Neuronal stem cell (in vitro differentiated cells): Measurements from ENCODE around the gene TMED1.

Experiments used
- DNase-seq: peaks from one replicate; pipeline ENCODE4 v3.0.0-alpha.2; 2013; ENCODE audit warnings: low spot score
- H2AFZ ChIP-seq: one replicate; pipeline ENCODE4 v1.6.1; 2013; ENCODE audit warnings: mild to moderate bottlenecking, low read length, inconsistent platforms
- H2AK5ac ChIP-seq: 2 replicates; pipeline ENCODE4 v1.6.1; 2013; ENCODE audit warnings: low read depth, mild to moderate bottlenecking, inconsistent platforms, low read length, moderate library complexity, mixed read lengths
- H2BK120ac ChIP-seq: 2 replicates; pipeline ENCODE4 v1.6.1; 2013; ENCODE audit warnings: low read depth, mild to moderate bottlenecking, inconsistent platforms, low read length, moderate library complexity, mixed read lengths
- H2BK12ac ChIP-seq: one replicate; pipeline ENCODE4 v1.6.1; 2013; ENCODE audit warnings: low read length, inconsistent platforms
- H2BK15ac ChIP-seq: 2 replicates; pipeline ENCODE4 v1.6.1; 2013; ENCODE audit warnings: mild to moderate bottlenecking, low read length, inconsistent platforms, mixed read lengths
- H2BK5ac ChIP-seq: one replicate; pipeline ENCODE4 v1.6.1; 2013; ENCODE audit warnings: inconsistent platforms, mild to moderate bottlenecking, low read length, moderate library complexity
- H3K14ac ChIP-seq: one replicate; pipeline ENCODE4 v1.6.1; 2013; ENCODE audit warnings: low read length, inconsistent platforms
- H3K18ac ChIP-seq: 2 replicates; pipeline ENCODE4 v1.6.1; 2013; ENCODE audit warnings: low read length, inconsistent platforms
- H3K23ac ChIP-seq: 2 replicates; pipeline ENCODE4 v1.6.1; 2013; ENCODE audit warnings: low read depth, mild to moderate bottlenecking, mixed read lengths, low read length, inconsistent platforms; ENCODE audit not compliant: poor library complexity
- H3K27ac ChIP-seq: replicated peaks from 3 replicates; pipeline ENCODE4 v1.5.1; 2013; ENCODE audit warnings: low read length, inconsistent platforms
- H3K27me3 ChIP-seq, 3 experiments: 2 replicates each; pipeline ENCODE4 v1.6.1; 2013; ENCODE audit warnings: low read length in 3 of 3, mild to moderate bottlenecking in 2 of 3, inconsistent platforms in 1 of 3, low read depth in 1 of 3, mixed read lengths in 1 of 3, moderate library complexity in 1 of 3; ENCODE audit not compliant: control insufficient read depth in 3 of 3, insufficient read depth in 3 of 3
- H3K36me3 ChIP-seq, 2 donors: replicated peaks in 1 of 2; 2 replicates each; pipeline ENCODE4 v1.6.1; 2013; ENCODE audit warnings: low read length in 2 of 2; ENCODE audit not compliant: control insufficient read depth in 2 of 2, insufficient read depth in 2 of 2
- H3K4ac ChIP-seq: 2 replicates; pipeline ENCODE4 v1.6.1; 2013; ENCODE audit warnings: inconsistent platforms, mild to moderate bottlenecking, low read length, moderate library complexity
- H3K4me1 ChIP-seq, 2 donors: 1 replicate in 1 of 2; 2 replicates in 1 of 2; pipeline ENCODE4 v1.6.1; 2013; ENCODE audit warnings: low read length in 2 of 2, low read depth in 1 of 2; ENCODE audit not compliant: control insufficient read depth in 2 of 2, insufficient read depth in 1 of 2
- H3K4me2 ChIP-seq: one replicate; pipeline ENCODE4 v1.6.1; 2013; ENCODE audit warnings: mild to moderate bottlenecking, low read length, inconsistent platforms; ENCODE audit not compliant: insufficient read depth, poor library complexity, severe bottlenecking
- H3K4me3 ChIP-seq, 2 donors: 2 replicates each; pipeline ENCODE4 v1.5.1; 2013; ENCODE audit warnings: low read length in 2 of 2, mild to moderate bottlenecking in 2 of 2, inconsistent platforms in 1 of 2, moderate library complexity in 1 of 2
- H3K79me1 ChIP-seq: one replicate; pipeline ENCODE4 v1.6.1; 2013; ENCODE audit warnings: low read depth, mild to moderate bottlenecking, inconsistent platforms, low read length, moderate library complexity
- H3K9ac ChIP-seq: one replicate; pipeline ENCODE4 v1.6.1; 2013; ENCODE audit warnings: mild to moderate bottlenecking, low read depth, low read length, inconsistent platforms; ENCODE audit not compliant: poor library complexity
- H3K9me3 ChIP-seq, 2 donors: replicated peaks in 1 of 2; 2 replicates each; pipeline versions ENCODE3 to v1.6.1; 2013; ENCODE audit warnings: low read length in 2 of 2, mild to moderate bottlenecking in 2 of 2, inconsistent platforms in 1 of 2, low read depth in 1 of 2, mixed read lengths in 1 of 2, moderate library complexity in 1 of 2; ENCODE audit not compliant: control insufficient read depth in 2 of 2, insufficient read depth in 1 of 2
- H4K8ac ChIP-seq: one replicate; pipeline ENCODE4 v1.6.1; 2013; ENCODE audit warnings: low read depth, mild to moderate bottlenecking, inconsistent platforms, low read length, moderate library complexity
- H4K91ac ChIP-seq: one replicate; pipeline ENCODE4 v1.6.1; 2013; ENCODE audit warnings: low read length, low read depth, mild to moderate bottlenecking, inconsistent platforms; ENCODE audit not compliant: poor library complexity
- WGBS, 2 donors: extraction: QIAGEN DNeasy Blood & Tissue Kit; methylation state at CpG; one replicate each; pipeline ENCODE4 v1.1.7; 2013; ENCODE audit warnings: missing lambda C conversion rate in 2 of 2, mixed read lengths in 1 of 2; ENCODE audit not compliant: insufficient read length in 2 of 2, insufficient replicate concordance in 1 of 2; ENCODE audit errors: extremely low coverage in 2 of 2; 5-methylcytosine and 5-hydroxymethylcytosine counted together

Gene TMED1

GRCh38 chr19:10831987-10832938, 3.7 kb downstream of the TMED1 start:
- H3K4me2 ChIP-seq, result no peak overlapping the region
- peaks cover 5% of the 10 kb centered on the region for H3K79me1 ChIP-seq
- no peak overlapping the region for H3K27ac ChIP-seq
- no peak overlapping the region for H2AFZ ChIP-seq
- peaks cover 0 to 3% (median 0%) of the 10 kb centered on the region in 3 experiments for H3K27me3 ChIP-seq
- H3K18ac ChIP-seq, result no peak overlapping the region
- DNase-seq, result no peak
- H2BK15ac ChIP-seq, result no peak overlapping the region
- no peak overlapping the region for H4K91ac ChIP-seq
- no peak overlapping the region for H2AK5ac ChIP-seq
- H3K4ac ChIP-seq, result no peak overlapping the region
- H2BK5ac ChIP-seq, result no peak overlapping the region
- H3K23ac ChIP-seq, result peak overlapping the region; percentile 89
- H3K36me3 ChIP-seq, result peaks cover 37 to 58% of the 10 kb centered on the region in 2 donors
- WGBS, 2 donors, result no CpG with 5 or more reads among the region's 28 CpGs
- no peak overlapping the region for H2BK120ac ChIP-seq
- peak overlapping the region; percentile 23 for H4K8ac ChIP-seq
- peak overlapping the region; percentile 12 for H3K9ac ChIP-seq
- H3K4me3 ChIP-seq, result no peak overlapping the region
- peak overlapping the region; percentile 82 for H3K14ac ChIP-seq
- H3K4me1 ChIP-seq, result peaks cover 5 to 15% of the 10 kb centered on the region in 2 donors
- peaks cover 6 to 12% of the 10 kb centered on the region in 2 donors for H3K9me3 ChIP-seq
- H2BK12ac ChIP-seq, result no peak overlapping the region

GRCh38 chr19:10830931-10831779, 4.9 kb downstream of the TMED1 start:
- H4K8ac ChIP-seq, result peak overlapping the region; percentile 17
- no peak overlapping the region for H4K91ac ChIP-seq
- H3K9ac ChIP-seq, result peak overlapping the region; percentile 44
- no CpG with 5 or more reads among the region's 33 CpGs for WGBS, 2 donors
- no peak overlapping the region for H3K23ac ChIP-seq
- H2AK5ac ChIP-seq, result peak overlapping the region; percentile 40
- H3K9me3 ChIP-seq, result peaks cover 0 to 6% of the 10 kb centered on the region in 2 donors
- H2BK15ac ChIP-seq, result no peak overlapping the region
- peaks cover 5% of the 10 kb centered on the region for H3K79me1 ChIP-seq
- no peak overlapping the region for H2BK120ac ChIP-seq
- H2BK12ac ChIP-seq, result no peak overlapping the region
- H3K4me3 ChIP-seq, result no peak overlapping the region
- H3K36me3 ChIP-seq, result peaks cover 42 to 69% of the 10 kb centered on the region in 2 donors
- no peak overlapping the region for H3K4me2 ChIP-seq
- H2AFZ ChIP-seq, result no peak overlapping the region
- no peak overlapping the region for H3K27ac ChIP-seq
- DNase-seq, result no peak
- peak overlapping the region; percentile 60 for H2BK5ac ChIP-seq
- H3K4me1 ChIP-seq, result peaks cover 0 to 11% of the 10 kb centered on the region in 2 donors
- peak overlapping the region; percentile 57 for H3K18ac ChIP-seq
- peaks cover 0 to 3% (median 0%) of the 10 kb centered on the region in 3 experiments for H3K27me3 ChIP-seq
- no peak overlapping the region for H3K4ac ChIP-seq
- no peak overlapping the region for H3K14ac ChIP-seq

- Histone ChIP-seq H2AFZ (no peak overlapping the region), H3K4me2 (peak overlapping the region; percentile 23), H4K8ac (no peak overlapping the region), H4K91ac (no peak overlapping the region), H3K79me1 (peaks cover 5% of the 10 kb centered on the region), H3K23ac (no peak overlapping the region), H3K4me3 (no peak overlapping the region), H2BK12ac (no peak overlapping the region), H3K9me3 (peaks cover 0 to 6% of the 10 kb centered on the region in 2 donors), H2BK120ac (no peak overlapping the region), H2BK5ac (peak overlapping the region; percentile 60), H3K4ac (no peak overlapping the region), H3K18ac (peak overlapping the region; percentile 15), H3K36me3 (peaks cover 44 to 76% of the 10 kb centered on the region in 2 donors), H2AK5ac (peak overlapping the region; percentile 40), H3K27me3 (peaks cover 0 to 3% (median 0%) of the 10 kb centered on the region in 3 experiments), H3K9ac (no peak overlapping the region), H3K14ac (no peak overlapping the region), H3K4me1 (peaks cover 0 to 11% of the 10 kb centered on the region in 2 donors), H2BK15ac (no peak overlapping the region), H3K27ac (no peak overlapping the region)
- no peak for DNase-seq
- WGBS, 2 donors, result no CpG with 5 or more reads among the region's 7 CpGs
Observed at GRCh38 chr19:10830370-10830769, 5.6 kb downstream of the TMED1 start.
